HG03432 (cell line): ENCODE data around the gene HEXD.

Experiments used
- ATAC-seq: cut with Tn5 transposase; IDR thresholded peaks from one replicate; pipeline ENCODE4 v1.9.1; 2021; ENCODE audit warnings: mild to moderate bottlenecking, moderate library complexity; ENCODE audit not compliant: unreplicated experiment

HEXD gene

GRCh38 chr17:82414548-82415281 is 3.4 kb upstream of the HEXD start:
- ATAC-seq, result no peak

- no peak for ATAC-seq
Observed at GRCh38 chr17:82415336-82415735, 2.8 kb upstream of the HEXD start.

GRCh38 chr17:82415786-82416185 is 2.4 kb upstream of the HEXD start:
- ATAC-seq, result no peak

GRCh38 chr17:82416264-82416663 is 1.9 kb upstream of the HEXD start:
- no peak for ATAC-seq

GRCh38 chr17:82416771-82417170 is 1.4 kb upstream of the HEXD start:
- no peak for ATAC-seq

- ATAC-seq, result no peak
Observed at GRCh38 chr17:82419540-82419939, 1.4 kb downstream of the HEXD start.

- ATAC-seq, result no peak
Observed at GRCh38 chr17:82424001-82424862, 6.1 kb downstream of the HEXD start.

- ATAC-seq, result no peak
Observed at GRCh38 chr17:82424863-82425159, 6.7 kb downstream of the HEXD start.

- no peak for ATAC-seq
Observed at GRCh38 chr17:82428546-82428945, 10.4 kb downstream of the HEXD start.

- ATAC-seq, result no peak
Observed at GRCh38 chr17:82429824-82430223, 11.7 kb downstream of the HEXD start.

GRCh38 chr17:82432017-82432416 is 13.9 kb downstream of the HEXD start:
- ATAC-seq, result no peak

GRCh38 chr17:82433560-82434215 is 15.5 kb downstream of the HEXD start:
- no peak for ATAC-seq

GRCh38 chr17:82434216-82434565 is 16.0 kb downstream of the HEXD start:
- no peak for ATAC-seq

GRCh38 chr17:82435103-82435502 is 17.0 kb downstream of the HEXD start:
- ATAC-seq, result no peak

GRCh38 chr17:82435601-82436583 is 17.7 kb downstream of the HEXD start:
- no peak for ATAC-seq

GRCh38 chr17:82436601-82437324 is 18.6 kb downstream of the HEXD start:
- ATAC-seq, result no peak

- no peak for ATAC-seq
Observed at GRCh38 chr17:82437325-82437668, 19.1 kb downstream of the HEXD start.

GRCh38 chr17:82438401-82439193 is 20.4 kb downstream of the HEXD start:
- ATAC-seq, result no peak

GRCh38 chr17:82439194-82439828 is 21.2 kb downstream of the HEXD start:
- no peak for ATAC-seq
